Measurements from ENCODE around the gene CLEC18A. TPM values are rescaled to one million over a fixed set of nuclear protein-coding genes. Genes with fewer than 3 reads are reported as not detected.

Gene CLEC18A
- total and polyA plus RNA-seq, 2 of the 4 experiments (the other 2 are of a cell fraction) = under 0.01 TPM; not detected in 1

- Histone ChIP-seq H2AFZ (replicated peaks; ENCODE audit: low read length, poor library complexity) (no peak overlapping the region), H3K4me3 (ENCODE audit: insufficient read depth, low read depth, low read length) (no peak overlapping the region), H3K4me1 (ENCODE audit: control insufficient read depth, insufficient read depth, low read length) (peaks cover 11% of the 10 kb centered on the region), H2AK9ac (replicated peaks; ENCODE audit: low read depth, low read length, poor library complexity) (no peak overlapping the region), H3K27ac (ENCODE audit: insufficient read depth, low read length) (no peak overlapping the region), H3K9ac (ENCODE audit: low read depth, low read length) (no peak overlapping the region), H3K9me1 (ENCODE audit: insufficient read depth, low read length) (peaks cover 13% of the 10 kb centered on the region; the same call in 1 of the 2 replicates), H4K20me1 (ENCODE audit: insufficient read depth, low read length) (no peaks in the 10 kb centered on the region), H3K4ac (ENCODE audit: low read depth, low read length) (no peak overlapping the region), H2BK120ac (ENCODE audit: low read depth, low read length) (no peak overlapping the region), H4K8ac (ENCODE audit: low read depth in 2 of 2, low read length in 2 of 2) (no peak overlapping the region; a peak in 1 of 4 replicates), H3K79me1 (ENCODE audit: low read depth in 1 of 2, low read length in 2 of 2) (peaks cover 0 to 18% of the 10 kb centered on the region in 2 experiments; a peak in 3 of 4 replicates), H3K4me2 (ENCODE audit: low read depth, low read length) (no peak overlapping the region), H3K9me3 (ENCODE audit: control insufficient read depth, insufficient read depth, low read length) (no peaks in the 10 kb centered on the region), H3K27me3 (ENCODE audit: control insufficient read depth, insufficient read depth, low read length) (no peaks in the 10 kb centered on the region), H4K5ac (ENCODE audit: low read depth, low read length) (no peak overlapping the region), H3K18ac (ENCODE audit: low read depth, low read length) (no peak overlapping the region), H3K36me3 (ENCODE audit: control insufficient read depth, insufficient read depth, low read length) (0 out of 2 replicates have a peak, but pooled peaks cover 3% of the 10 kb centered on the region), H2BK20ac (ENCODE audit: low read depth, low read length) (no peak overlapping the region), H3K56ac (ENCODE audit: extremely low read depth, insufficient read depth, low read length) (no peak overlapping the region), H3K23ac (ENCODE audit: low read depth, low read length) (no peak overlapping the region), H4K91ac (ENCODE audit: insufficient read depth, low read depth, low read length) (no peak overlapping the region), H2AK5ac (ENCODE audit: low read depth, low read length) (0 out of 2 replicates have a peak overlapping the region, but pooled peaks have one; percentile 15), H2BK15ac (ENCODE audit: low read depth, low read length) (no peak overlapping the region), H2BK5ac (ENCODE audit: low read depth, low read length, poor library complexity, severe bottlenecking) (no peak overlapping the region), H3K14ac (replicated peaks; ENCODE audit: low read depth, low read length) (0 out of 2 replicates have a peak overlapping the region, but pooled peaks have one; percentile 5)
- in situ Hi-C loops (cut with MboI; ENCODE audit: low sequenced_read_pairs) (no loop called here), intact Hi-C loops (cut with micrococcal nuclease) (no loop called here), dilution Hi-C loops (cut with HindIII; ENCODE audit: low sequenced_read_pairs, unreplicated experiment) (no loop called here)
- BruUV-seq (replicated peaks) = no TSS peak
- POLR2A ChIA-PET (ENCODE audit: unreplicated experiment) = no interaction called here
- 64% methylated on average over 6 of the region's 8 CpGs; no CpG with 5 or more reads in 1 of the 2 experiments for WGBS, 2 experiments (ENCODE audit: extremely low coverage in 2 of 2, insufficient read length in 1 of 2)
- ATAC-seq (ENCODE audit: low read depth) (no peak), DNase-seq (no peak)
- CTCF ChIA-PET = interaction anchor here (0.8 to 0.9 kb wide), 2 partner anchors 15 to 77 kb away, joined by 3 read pairs; no protein-coding TSS in a partner anchor
- TF ChIP-seq FOS (IDR thresholded peaks at IDR 0.05; ENCODE audit: low read depth, low read length) = no peak
Observed at GRCh38 chr16:69926241-69926640, 24.9 kb upstream of the CLEC18A start.
